Activated T-cell treated with anti-CD3 and anti-CD28 coated beads for 48 hours (primary cell): ENCODE results near the gene TMEM238L.

ENCODE experiments used
- DNase-seq: peaks from one replicate; pipeline ENCODE4 v3.0.0-alpha.2; 2020; ENCODE audit warnings: low read depth

Gene TMEM238L

DNA sequence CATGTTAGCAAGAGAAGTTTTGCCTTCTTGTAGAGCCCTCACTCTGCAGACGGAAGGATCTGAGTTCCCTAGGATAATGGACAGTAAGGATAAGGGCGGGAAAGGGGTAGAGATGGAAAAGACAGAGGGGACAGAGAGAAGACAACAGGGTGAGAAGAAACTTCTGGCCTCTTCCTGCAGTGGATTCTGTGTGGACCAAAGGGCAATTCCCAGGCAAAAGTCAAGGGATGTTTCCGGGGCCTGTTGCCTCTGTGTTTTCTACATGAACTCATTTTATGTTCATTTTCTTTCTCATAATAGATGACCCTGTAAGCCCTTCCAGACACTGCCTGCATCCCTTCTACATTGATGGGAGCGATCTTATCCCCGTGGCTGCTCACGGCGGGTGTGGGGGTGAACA lies 647 bp upstream of the TMEM238L start:
- no peak for DNase-seq

DNA sequence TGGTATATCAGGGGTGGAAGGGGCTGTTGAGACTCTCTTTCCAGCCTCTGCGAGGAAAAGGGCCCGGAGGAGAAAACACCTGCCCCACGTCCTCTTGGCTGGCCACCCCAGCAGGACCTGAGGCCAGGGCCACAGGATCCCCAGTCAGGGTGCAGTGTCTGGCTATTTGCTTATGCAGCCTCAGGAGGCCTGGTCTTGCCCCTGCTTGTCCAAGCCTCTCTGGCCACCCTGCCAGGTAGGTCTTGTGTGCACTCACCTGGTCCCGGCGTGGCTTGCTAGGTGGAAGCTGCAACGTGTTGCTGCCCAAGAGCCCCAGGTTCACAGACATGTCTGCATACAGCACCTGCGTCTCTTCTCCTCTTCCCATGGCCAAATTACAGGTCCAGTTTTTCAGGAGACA lies 549 bp downstream of the TMEM238L start:
- DNase-seq = no peak

DNA sequence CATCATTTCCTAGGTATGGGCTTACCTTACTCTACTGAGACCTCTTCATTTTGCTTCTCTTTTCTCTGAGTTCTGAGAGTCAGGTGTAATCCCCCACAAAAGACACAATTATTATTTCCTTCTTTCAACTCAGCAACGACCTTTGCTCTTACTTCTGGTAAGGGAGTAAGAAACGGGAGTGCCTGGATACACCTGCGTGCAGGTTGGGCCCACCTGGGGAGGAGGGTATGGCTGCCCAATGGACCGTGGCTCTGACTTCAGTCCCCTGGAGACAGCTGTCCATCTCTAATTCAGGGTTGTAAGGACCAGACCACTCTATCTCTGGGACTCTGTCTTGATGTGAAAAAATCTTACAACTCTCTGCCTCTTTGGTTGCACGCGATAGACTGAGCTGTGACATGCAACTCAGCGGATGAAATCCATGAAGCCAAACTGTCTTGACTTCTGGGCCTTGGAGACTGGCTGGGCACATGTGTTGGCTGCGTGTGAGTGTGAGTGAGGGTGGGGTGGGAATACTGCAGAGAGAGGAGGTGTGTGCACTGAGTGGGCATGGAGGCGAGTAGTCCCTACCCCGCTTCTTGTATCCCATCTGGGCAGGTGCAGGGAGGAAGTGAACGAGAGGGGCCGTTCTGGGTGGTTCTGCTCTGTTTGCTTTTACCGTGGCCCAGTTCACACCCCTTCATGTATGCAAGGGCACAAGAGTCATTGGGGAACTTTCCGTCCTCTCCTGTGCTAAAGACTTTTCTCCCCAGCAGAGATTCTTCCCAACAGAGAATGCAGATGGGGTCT lies 1.2 kb downstream of the TMEM238L start:
- DNase-seq = no peak

DNA sequence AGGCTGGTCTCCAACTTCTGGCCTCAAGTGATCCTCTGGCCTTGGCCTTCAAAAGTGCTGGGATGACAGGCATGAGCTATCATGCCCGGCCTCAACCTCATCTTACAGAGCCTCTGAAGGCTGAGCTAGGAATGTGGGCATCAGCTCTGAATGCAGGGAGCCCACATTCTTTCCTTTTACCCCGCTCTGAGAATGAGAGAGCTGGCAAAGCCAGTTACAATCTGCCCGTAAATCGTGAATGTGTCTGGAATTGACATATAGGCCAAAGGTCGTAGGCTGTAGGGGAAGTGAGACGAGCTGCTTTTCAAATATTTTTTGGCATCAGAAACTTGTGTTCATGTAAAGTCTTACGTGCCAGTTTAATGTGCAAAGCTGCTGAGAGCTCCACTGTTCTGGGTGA lies 4.5 kb downstream of the TMEM238L start:
- DNase-seq = no peak

DNA sequence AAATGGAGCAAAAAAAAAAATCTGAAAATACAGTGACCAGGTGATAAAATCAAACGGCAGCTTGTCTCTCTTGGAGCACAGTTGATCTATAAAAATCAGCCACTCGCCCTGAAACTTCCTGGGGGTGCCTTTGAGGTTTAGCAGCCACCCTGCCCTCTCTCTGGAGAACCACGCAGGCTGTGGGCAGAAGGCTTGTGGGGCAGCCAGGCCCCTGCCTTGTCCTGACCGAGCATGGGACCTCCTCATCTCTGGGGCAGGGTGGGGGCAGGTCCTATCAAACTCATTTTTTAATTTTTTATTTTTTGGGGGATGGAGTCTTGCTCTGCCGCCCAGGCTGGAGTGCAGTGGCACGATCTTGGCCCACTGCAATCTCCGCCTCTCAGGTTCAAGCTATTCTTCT lies 5.0 kb downstream of the TMEM238L start:
- DNase-seq = no peak

DNA sequence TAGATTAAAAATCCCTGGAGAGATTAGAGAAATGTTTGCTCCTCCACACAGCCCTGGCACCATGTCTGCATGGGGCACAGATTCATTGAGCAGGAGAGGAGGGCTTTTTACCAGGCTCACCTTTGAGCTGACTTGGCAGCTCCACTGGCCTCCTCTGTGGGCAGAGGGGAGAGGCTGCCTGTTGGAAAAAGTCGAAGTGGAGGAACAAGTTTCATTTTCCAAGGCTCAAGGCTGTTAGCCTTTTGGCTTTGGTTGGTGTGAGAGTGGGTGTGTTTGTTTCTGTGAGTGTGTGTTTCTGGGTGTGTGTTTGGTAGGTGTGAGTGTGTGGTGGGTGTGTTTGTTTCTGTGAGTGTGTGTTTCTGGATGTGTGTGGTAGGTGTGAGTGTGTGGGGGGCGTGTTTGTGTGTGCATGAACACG lies 5.6 kb downstream of the TMEM238L start:
- DNase-seq = no peak

DNA sequence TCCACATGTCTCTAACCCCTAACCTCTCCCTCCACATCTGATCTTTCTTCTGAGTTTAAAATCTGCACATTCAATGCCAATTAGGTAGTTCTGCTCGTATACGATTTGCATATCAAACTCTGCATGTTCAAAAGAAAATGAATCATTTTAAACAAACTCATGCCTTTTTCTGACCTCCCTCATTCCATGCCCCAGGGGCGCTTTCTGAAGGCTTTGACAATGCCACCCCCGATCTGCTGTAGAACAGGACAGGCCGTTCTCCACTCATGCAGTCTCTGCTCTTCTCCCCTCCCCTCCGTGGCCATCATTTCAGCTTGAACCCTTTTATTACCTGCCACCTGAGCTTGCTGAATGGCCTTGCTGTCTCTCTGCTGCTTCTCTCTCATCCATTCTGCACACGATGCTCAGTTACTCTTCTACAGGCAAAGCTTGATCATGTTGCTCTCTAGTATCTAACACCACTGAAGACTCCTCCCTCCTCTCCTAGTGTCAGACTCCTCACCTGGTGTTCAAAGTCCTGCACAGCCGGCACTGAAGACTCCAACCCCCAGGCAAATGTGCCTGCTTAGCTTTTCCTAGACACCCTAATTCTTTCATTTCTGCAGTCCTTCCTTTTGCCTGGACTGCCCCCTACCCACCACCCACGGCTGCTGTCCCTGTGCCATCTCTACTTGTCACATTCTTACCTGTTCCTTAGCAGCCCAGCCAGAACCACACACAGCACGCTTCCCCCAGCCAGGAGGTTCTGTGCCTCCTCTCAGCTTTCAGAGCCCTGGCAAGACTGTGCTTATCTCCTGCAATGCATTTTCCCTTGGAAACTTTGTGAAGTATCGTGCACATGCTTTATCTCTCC lies 6.2 kb downstream of the TMEM238L start:
- no peak for DNase-seq

DNA sequence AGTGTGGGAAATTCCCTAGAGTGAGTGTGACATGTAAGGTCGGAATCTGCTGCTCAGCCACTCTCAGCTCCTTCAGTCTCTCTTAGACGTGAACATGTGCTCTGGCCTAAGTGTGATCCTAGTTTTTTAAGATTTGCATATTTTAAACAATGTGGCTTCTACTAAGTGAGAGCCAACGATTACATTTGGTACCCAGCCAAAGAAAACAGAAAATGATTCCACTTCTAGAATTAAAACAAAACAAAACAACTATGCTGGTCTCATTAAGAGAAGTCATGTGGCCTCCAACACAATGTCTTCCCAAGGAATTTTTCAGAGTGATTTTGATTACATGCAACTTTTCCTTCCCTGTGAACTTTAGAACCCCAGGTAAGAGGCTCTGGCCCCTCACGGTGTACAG lies 10.1 kb downstream of the TMEM238L start:
- no peak for DNase-seq

DNA sequence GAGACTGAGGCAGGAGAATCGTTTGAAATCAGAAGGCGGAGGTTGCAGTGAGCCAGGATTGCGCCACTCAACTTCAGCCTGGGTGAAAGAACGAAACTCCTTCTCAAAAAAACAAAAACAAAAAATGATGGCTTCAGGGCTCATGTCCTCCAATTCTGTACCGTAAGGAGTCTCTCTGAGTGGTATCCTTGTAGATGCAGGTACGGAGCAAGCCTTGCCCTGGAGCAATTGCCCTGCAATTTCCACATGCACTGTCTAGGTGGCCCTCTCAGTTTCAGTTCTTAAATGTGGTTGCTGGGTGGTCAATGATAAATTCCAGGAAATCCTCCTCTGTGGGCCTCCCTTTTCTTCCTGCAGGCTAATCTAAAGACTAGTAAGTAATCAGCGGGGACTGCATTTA lies 10.6 kb downstream of the TMEM238L start:
- no peak for DNase-seq

DNA sequence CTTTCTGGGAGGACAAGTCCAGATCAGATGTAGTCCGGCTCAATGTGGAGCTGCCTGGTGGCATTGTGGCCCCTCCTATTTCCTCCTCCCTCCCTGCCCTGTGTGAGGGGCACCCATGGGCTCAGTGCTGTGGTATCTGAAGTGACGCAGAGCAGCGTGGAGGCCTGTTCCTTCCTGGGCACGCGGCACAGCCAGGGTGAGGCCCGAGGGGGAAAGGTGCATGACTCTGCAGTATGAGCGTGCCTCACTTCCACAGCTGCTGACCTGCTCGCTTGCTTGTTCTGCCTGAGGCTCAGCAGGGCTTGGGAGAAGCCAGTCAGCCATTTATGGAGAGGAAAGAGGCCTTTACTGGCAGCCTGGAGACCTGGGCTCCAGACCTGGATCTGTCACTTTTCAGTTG lies 11.7 kb downstream of the TMEM238L start:
- DNase-seq = peak; percentile 3

DNA sequence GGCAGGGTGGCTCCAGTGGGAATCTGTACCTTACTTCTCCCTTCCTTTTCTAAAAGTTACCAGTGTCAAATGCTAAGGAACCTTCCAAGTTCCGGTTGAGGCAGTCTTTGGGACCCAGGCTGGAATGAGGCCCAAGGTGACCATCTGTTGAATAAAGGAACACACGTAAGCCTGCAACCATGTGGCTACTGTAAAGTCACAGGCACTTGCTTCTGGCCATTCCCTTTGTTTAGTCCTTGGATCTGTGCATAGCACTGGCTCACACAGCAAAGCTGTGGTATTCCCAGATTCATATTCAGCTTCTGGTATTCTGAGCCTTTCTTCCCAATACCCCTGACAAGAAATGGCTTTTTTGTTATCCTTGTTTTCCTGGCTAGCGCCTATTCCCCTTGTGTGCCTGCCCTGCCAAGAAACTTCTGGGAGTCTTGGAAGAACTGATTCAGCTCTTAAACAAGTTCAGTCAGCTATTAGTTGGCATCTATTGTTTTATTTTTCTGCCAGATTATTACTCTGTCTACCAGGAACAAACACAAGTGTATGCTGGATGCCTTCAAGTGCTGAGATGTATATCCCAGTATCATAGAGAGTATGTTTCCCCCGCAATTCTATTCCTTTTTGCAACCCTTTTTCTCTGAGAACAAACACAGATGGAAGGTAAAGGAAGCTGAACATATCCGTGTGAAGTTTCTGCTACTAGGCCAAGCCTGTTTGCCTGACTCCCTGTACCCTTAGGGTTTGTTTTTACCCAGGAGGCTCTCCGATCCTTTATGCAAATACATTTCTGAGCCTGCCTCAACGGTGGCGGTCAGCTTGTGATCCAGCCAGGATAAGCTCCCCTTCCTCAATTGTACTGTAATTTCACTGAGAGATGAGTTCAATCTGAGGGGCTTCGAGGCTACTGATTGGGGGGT lies 13.2 kb downstream of the TMEM238L start:
- no peak for DNase-seq

DNA sequence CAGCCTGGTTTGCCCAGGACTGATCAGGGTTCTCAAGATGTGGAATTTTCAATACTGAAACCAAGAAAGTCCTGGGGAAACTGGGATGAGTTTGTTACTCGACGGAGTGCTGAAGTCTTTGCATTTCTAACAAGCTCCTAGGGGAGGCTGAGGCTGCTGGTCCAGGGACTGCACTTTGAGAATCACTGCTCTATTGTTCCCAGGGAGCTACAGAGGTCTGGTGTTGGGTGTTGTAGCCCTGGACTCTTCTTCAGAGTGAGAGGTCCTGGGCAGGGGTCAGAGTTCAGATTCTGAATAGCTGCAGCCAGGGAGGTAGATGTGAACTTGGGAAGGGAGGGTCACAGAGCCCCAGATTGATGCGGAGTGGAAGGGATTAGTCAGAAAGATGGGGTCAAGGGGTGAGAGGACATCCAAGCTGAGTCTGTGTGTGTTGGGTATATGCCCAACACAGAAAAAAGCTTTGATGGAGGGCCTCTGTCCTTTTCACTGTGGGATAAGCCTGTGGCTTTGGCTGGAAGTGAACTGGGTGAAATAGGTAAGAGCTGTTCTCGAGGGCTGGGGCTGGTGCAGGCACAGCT lies 14.1 kb downstream of the TMEM238L start:
- no peak for DNase-seq

DNA sequence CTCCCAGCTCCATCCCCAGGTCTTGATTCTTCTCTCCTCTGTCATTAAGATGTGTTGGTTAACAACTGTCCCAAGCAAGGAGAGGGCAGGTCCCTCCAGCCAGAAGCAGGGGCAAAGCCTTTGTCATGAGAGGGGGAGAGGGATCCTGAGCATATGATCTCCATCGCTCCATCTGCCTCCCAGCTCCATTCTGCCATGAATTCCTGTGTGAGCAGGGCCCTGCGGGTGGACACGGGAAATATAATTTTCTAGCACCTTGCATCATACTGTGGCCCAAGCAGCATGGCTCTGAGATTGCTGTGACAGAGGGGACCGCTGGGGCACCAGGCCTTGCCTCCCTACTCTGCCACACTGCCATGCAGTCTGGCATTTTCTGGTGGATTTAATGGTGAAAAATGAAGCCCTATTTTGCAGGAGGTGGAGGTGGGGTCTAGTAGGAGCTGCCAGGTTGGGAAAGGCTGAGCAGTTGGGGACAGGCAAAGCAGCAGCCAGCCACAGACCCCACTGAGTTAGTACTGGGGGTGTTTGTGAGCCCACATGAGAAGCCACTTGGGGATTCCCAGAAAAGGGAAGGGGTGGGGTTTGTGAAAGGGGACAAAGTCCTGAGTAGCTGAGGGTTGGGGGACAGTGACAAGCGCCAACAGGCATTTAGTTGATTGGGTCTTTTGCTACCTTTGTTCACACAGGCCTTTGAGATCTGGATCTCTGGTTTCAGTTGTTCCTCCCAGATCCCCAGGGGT lies 16.4 kb downstream of the TMEM238L start:
- DNase-seq = no peak

DNA sequence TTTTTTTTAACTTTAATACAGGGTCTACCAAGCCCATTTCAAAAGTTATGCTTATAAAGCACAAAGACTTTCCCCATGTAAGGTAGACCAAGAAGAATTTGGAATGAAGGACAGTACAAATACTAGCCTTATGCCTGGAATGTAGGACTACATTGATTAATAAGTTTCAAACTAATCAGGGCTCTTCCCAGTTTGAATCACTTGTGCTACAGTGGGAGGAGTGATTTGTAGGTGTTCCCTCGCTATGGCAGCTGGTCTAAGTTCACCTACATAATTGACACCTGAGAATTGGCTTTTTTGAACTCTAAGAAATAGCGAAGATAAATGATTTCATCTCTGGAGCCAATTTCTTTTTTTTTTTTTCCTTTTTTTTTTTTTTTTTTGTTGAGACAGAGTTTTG lies 18.6 kb downstream of the TMEM238L start:
- no peak for DNase-seq

DNA sequence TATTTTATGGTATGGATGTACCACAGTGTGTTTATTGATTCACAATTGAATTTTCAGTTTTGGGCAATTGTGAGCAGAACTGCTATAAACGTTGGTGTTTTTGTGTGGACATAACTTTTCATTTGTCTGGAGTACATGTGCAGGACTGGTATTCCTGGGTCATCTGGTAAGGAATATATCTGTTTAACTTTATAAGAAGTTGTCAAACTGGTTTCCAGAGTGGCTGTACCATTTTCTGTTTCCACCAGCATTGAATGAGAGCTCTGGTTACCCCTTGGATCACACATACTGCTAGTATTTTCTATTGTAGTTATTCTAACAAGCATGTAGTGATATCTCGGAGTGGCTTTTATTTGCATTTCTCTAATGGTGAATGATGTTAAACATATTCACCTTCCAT lies 24.3 kb downstream of the TMEM238L start:
- DNase-seq = no peak

DNA sequence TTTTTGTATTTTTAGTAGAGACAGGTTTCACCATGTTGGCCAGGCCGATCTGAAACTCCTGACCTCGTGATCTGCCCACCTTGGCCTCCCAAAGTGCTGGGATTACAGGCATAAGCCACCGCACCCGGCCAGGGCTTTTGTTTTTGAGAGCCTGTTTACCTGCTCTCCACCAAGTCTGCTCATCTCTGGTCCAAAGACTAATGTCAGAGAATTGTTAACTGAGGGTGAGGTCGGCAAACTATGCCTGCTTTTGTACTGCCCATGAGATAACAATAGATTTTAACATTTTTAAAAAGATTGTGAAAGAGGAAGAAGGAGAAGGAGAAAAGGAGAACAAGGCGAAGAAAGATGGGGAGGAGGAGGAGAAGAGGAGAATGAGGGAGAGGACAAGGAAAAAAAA lies 26.0 kb downstream of the TMEM238L start:
- DNase-seq = no peak

DNA sequence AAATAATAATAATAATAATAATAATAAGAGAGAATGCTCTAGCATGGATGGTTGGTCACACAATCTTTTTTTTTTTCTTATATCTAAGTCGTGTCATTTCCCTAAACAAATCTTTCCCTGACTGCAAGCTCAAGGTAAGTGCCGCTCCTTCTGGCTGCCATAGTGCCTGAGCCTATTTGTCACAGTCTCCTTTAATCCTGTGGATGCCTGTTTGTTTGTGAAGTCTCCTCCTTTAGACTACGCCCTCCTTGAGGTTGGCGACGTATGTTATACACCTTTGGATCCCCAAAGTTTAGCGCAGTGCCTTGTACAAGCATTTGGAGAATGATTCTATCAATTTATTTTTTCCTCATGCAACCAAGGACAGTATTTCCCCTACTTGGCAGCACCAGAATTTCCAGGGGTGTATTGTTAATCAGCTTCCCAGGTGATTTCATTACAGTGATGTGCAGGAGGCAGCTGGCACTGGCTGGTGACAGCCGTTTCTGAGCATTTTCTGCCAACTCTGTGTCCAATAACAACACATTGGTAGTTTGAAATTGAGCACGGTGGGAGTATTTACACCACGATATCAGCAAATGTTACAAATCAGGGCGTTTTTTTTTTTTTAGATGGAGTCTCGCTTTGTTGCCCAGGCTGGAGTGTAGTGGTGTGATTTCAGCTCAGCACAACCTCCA lies 26.6 kb downstream of the TMEM238L start:
- no peak for DNase-seq

DNA sequence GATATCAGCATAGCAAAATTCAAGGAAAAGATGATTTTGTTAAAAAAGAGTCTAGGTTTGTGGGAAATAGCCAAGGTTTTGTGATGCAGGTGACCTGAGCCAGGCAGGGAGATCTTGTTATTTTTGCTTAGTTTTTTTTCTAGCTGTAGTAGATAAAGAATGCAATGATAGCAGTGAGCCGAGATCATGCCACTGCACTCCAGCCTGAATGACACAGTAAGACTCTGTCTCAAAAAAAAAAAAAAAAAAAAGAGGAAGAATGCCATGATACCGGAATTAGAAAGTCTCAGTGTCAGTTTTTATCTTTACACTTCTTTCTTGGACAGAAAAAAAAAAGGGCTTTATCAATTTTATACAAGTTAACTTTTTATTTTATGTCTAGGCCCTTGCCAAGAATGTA lies 27.5 kb downstream of the TMEM238L start:
- no peak for DNase-seq

DNA sequence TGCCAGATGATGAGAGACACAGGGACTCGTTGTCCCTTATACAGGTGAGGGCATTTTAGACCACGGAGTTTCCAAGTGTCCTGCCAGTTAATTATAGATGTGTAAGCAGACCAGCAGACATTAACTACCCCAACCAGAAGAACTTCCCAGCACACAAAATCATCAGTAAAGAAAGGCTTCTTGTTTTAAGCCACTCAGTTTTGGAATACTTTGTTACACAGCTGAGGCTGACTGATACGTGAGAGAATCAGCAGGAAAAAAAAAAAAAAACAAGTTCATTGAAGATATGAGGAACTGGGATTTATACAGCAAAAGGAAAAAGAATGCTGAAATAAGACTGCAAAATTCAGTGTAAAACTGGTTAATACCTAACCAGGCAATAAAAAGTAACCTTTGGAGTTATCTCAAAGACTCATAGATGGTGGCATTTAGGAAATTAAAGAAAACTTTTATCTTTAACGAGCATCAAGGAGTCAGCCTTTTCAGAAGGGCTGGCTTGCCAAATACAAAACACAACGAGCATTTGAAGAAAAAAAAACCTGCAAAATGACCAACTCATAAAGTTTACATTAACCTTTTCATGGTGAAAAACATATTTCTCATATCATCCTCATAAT lies 28.1 kb downstream of the TMEM238L start:
- no peak for DNase-seq

DNA sequence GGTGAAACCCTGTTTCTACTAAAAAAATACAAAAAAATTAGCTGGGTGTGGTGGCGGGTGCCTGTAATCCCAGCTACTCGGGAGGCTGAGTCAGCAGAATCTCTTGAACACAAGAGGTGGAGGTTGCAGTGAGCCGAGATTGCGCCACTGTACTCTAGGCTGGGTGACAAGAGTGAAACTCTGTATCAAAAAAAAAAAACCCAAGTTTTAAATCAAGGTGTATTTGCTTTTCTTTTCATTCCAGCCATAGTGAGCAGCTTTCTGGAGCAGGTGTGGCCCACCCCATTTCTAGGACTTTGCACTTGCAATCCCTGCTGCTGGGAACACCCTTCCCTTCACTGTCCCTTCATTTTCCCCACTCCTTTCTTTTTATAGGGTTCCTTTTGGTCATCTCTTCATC lies 28.8 kb downstream of the TMEM238L start:
- DNase-seq = no peak
